Neural cell (in vitro differentiated cells): ENCODE results near the gene VHLL. TPM values are rescaled to one million over a fixed set of nuclear protein-coding genes. Genes with fewer than 3 reads are reported as not detected.

Experiments
- H2AFZ ChIP-seq: fragments of 200-600, 300-800 bp; sonication (generic), shearing (Covaris generic); 2 replicates; pipeline ENCODE4 v1.6.0; 2014; ENCODE audit warnings: low read depth, mild to moderate bottlenecking, antibody characterized with exemption, low read length, moderate library complexity
- H3F3A ChIP-seq: fragments of 200-600 bp; shearing (Covaris generic); 2 replicates; pipeline ENCODE4 v1.6.1; 2016; ENCODE audit warnings: mild to moderate bottlenecking, moderate library complexity, mixed read lengths, antibody characterized with exemption, low read length; ENCODE audit not compliant: insufficient read depth, poor library complexity, severe bottlenecking
- H3K27ac ChIP-seq: fragments of 200-600, 300-800 bp; sonication (generic), shearing (Covaris generic); 2 replicates; pipeline ENCODE4 v1.5.1; 2014; ENCODE audit warnings: mild to moderate bottlenecking, low read length, moderate library complexity
- H3K27me3 ChIP-seq: fragments of 300-800, 200-600 bp; sonication (generic), shearing (Covaris generic); 2 replicates; pipeline ENCODE4 v1.6.0; 2014; ENCODE audit warnings: mild to moderate bottlenecking, low read depth, low read length, moderate library complexity; ENCODE audit not compliant: insufficient read depth
- H3K36me3 ChIP-seq: fragments of 300-800, 200-600 bp; sonication (generic), shearing (Covaris generic); 2 replicates; pipeline ENCODE4 v1.5.1; 2014; ENCODE audit warnings: mild to moderate bottlenecking, antibody characterized with exemption, low read length, moderate library complexity; ENCODE audit not compliant: insufficient read depth
- H3K4me2 ChIP-seq: fragments of 300-800, 200-600 bp; sonication (generic), shearing (Covaris generic); 2 replicates; pipeline ENCODE4 v1.6.0; 2014; ENCODE audit warnings: mild to moderate bottlenecking, low read length
- H3K4me3 ChIP-seq: fragments of 300-800, 200-600 bp; sonication (generic), shearing (Covaris generic); 2 replicates; pipeline ENCODE4 v1.5.1; 2014; ENCODE audit warnings: mild to moderate bottlenecking, low read length, moderate library complexity
- H3K79me2 ChIP-seq: fragments of 200-600 bp; shearing (Covaris generic); replicated peaks from 2 replicates; pipeline ENCODE4 v1.6.0; 2014; ENCODE audit warnings: mild to moderate bottlenecking, low read length, moderate library complexity; ENCODE audit not compliant: insufficient read depth
- H3K9ac ChIP-seq: fragments of 300-800, 200-600 bp; sonication (generic), shearing (Covaris generic); 2 replicates; pipeline ENCODE4 v1.6.1; 2016; ENCODE audit warnings: mild to moderate bottlenecking, low read length, mixed read lengths
- H3K9me2 ChIP-seq: fragments of 200-600 bp; shearing (Covaris generic); 2 replicates; pipeline ENCODE4 v1.6.1; 2016; ENCODE audit warnings: mild to moderate bottlenecking, low read length, mixed read lengths; ENCODE audit not compliant: insufficient read depth
- H3K9me3 ChIP-seq: fragments of 200-600, 300-800 bp; sonication (generic), shearing (Covaris generic); 2 replicates; pipeline ENCODE4 v1.6.1; 2016; ENCODE audit warnings: mild to moderate bottlenecking, mixed run types, low read length, moderate library complexity, mixed read lengths
- H4K20me1 ChIP-seq: fragments of 200-600 bp; shearing (Covaris generic); 2 replicates; pipeline ENCODE4 v1.6.1; 2016; ENCODE audit warnings: mild to moderate bottlenecking, mixed run types; ENCODE audit not compliant: insufficient read depth
- EP300 ChIP-seq: fragments of 450-650 bp; conservative IDR thresholded peaks from 2 replicates; pipeline ENCODE4 v1.6.1; 2014; ENCODE audit warnings: antibody characterized with exemption, mild to moderate bottlenecking, moderate library complexity; ENCODE audit not compliant: poor library complexity, severe bottlenecking
- EZH2 ChIP-seq: fragments of 200-600, 300-800 bp; shearing (Covaris generic), sonication (generic); IDR thresholded peaks from 2 replicates; pipeline ENCODE4 v1.6.1; 2014; ENCODE audit warnings: antibody characterized with exemption, low read length, borderline replicate concordance, mild to moderate bottlenecking; ENCODE audit not compliant: insufficient read depth, poor library complexity, severe bottlenecking
- MXI1 ChIP-seq: fragments of 450-650 bp; conservative IDR thresholded peaks from 2 replicates; pipeline ENCODE4 v1.6.1; 2014; ENCODE audit warnings: antibody characterized with exemption, mild to moderate bottlenecking; ENCODE audit not compliant: poor library complexity, severe bottlenecking
- POLR2AphosphoS5 ChIP-seq: IDR thresholded peaks from 2 replicates; pipeline ENCODE4 v1.6.1; 2012
- RAD21 ChIP-seq: fragments of 450-650 bp; conservative IDR thresholded peaks from 2 replicates; pipeline ENCODE4 v1.6.1; 2014; ENCODE audit warnings: antibody characterized with exemption, mild to moderate bottlenecking, moderate library complexity
- SMC3 ChIP-seq: fragments of 450-650 bp; conservative IDR thresholded peaks from 2 replicates; pipeline ENCODE4 v1.6.1; 2014; ENCODE audit warnings: antibody characterized with exemption, mild to moderate bottlenecking, moderate library complexity; ENCODE audit not compliant: poor library complexity
- TAF1 ChIP-seq: IDR thresholded peaks from 2 replicates; pipeline ENCODE4 v1.6.1; 2012; ENCODE audit warnings: low read depth
- polyA plus RNA-seq: library from polyadenylated mRNA; depleted of rRNA; stranded (reverse); fragments of >200 nt; gene quantifications from 2 replicates; pipeline ENCODE4 v1.2.3, GENCODE V29; 2014
- TF ChIP-seq, protein P1 (sequence below): IDR thresholded peaks from 2 replicates; pipeline ENCODE4 v1.6.1; 2012; ENCODE audit warnings: borderline replicate concordance
- TF ChIP-seq, protein P2 (sequence below): fragments of 450-650 bp; IDR thresholded peaks from 2 replicates; pipeline ENCODE4 v1.5.1; 2014; ENCODE audit warnings: antibody characterized with exemption, mild to moderate bottlenecking, moderate library complexity; ENCODE audit not compliant: poor library complexity, severe bottlenecking

VHLL gene
- polyA plus RNA-seq, 1 donor from 2014 or later, result 1.8 TPM

- H3K9me2 ChIP-seq, result no peaks in the 10 kb centered on the region
- no peaks in the 10 kb centered on the region for H3K9me3 ChIP-seq
- no peak overlapping the region for H3K4me2 ChIP-seq
- no peaks in the 10 kb centered on the region for H3F3A ChIP-seq
- H3K79me2 ChIP-seq, result no peaks in the 10 kb centered on the region
- H2AFZ ChIP-seq, result no peak overlapping the region
- no peak overlapping the region for H3K27ac ChIP-seq
- no peak overlapping the region for H3K4me3 ChIP-seq
- no peaks in the 10 kb centered on the region for H3K36me3 ChIP-seq
- H3K9ac ChIP-seq, result no peak overlapping the region
- no peaks in the 10 kb centered on the region for H4K20me1 ChIP-seq
- H3K27me3 ChIP-seq, result no peaks in the 10 kb centered on the region
- TF ChIP-seq MXI1 (no peak), EZH2 (no peak), EP300 (no peak), POLR2AphosphoS5 (no peak), TAF1 (no peak), RAD21 (no peak)
- TF ChIP-seq, protein P1, sequence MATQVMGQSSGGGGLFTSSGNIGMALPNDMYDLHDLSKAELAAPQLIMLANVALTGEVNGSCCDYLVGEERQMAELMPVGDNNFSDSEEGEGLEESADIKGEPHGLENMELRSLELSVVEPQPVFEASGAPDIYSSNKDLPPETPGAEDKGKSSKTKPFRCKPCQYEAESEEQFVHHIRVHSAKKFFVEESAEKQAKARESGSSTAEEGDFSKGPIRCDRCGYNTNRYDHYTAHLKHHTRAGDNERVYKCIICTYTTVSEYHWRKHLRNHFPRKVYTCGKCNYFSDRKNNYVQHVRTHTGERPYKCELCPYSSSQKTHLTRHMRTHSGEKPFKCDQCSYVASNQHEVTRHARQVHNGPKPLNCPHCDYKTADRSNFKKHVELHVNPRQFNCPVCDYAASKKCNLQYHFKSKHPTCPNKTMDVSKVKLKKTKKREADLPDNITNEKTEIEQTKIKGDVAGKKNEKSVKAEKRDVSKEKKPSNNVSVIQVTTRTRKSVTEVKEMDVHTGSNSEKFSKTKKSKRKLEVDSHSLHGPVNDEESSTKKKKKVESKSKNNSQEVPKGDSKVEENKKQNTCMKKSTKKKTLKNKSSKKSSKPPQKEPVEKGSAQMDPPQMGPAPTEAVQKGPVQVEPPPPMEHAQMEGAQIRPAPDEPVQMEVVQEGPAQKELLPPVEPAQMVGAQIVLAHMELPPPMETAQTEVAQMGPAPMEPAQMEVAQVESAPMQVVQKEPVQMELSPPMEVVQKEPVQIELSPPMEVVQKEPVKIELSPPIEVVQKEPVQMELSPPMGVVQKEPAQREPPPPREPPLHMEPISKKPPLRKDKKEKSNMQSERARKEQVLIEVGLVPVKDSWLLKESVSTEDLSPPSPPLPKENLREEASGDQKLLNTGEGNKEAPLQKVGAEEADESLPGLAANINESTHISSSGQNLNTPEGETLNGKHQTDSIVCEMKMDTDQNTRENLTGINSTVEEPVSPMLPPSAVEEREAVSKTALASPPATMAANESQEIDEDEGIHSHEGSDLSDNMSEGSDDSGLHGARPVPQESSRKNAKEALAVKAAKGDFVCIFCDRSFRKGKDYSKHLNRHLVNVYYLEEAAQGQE, result no peak
- TF ChIP-seq, protein P2, sequence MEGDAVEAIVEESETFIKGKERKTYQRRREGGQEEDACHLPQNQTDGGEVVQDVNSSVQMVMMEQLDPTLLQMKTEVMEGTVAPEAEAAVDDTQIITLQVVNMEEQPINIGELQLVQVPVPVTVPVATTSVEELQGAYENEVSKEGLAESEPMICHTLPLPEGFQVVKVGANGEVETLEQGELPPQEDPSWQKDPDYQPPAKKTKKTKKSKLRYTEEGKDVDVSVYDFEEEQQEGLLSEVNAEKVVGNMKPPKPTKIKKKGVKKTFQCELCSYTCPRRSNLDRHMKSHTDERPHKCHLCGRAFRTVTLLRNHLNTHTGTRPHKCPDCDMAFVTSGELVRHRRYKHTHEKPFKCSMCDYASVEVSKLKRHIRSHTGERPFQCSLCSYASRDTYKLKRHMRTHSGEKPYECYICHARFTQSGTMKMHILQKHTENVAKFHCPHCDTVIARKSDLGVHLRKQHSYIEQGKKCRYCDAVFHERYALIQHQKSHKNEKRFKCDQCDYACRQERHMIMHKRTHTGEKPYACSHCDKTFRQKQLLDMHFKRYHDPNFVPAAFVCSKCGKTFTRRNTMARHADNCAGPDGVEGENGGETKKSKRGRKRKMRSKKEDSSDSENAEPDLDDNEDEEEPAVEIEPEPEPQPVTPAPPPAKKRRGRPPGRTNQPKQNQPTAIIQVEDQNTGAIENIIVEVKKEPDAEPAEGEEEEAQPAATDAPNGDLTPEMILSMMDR, result no peak
Measured at GRCh38 chr1:156258859-156259258, 40.2 kb downstream of the VHLL start.

GRCh38 chr1:156257711-156258110 is 41.4 kb downstream of the VHLL start:
- Histone ChIP-seq H2AFZ (no peak overlapping the region), H3K4me2 (no peak overlapping the region), H3K4me3 (no peak overlapping the region), H3K9me2 (no peaks in the 10 kb centered on the region), H3K9me3 (no peaks in the 10 kb centered on the region), H3K9ac (no peak overlapping the region), H3K36me3 (no peaks in the 10 kb centered on the region), H4K20me1 (no peaks in the 10 kb centered on the region), H3K79me2 (no peaks in the 10 kb centered on the region), H3K27me3 (no peaks in the 10 kb centered on the region), H3K27ac (no peak overlapping the region), H3F3A (no peaks in the 10 kb centered on the region)
- TF ChIP-seq POLR2AphosphoS5 (no peak), TAF1 (no peak), SMC3 (no peak), EP300 (no peak), EZH2 (no peak), RAD21 (no peak)
- TF ChIP-seq, protein P2, result no peak
